GM12865 (cell line): Measurements from ENCODE around the gene TCEA2.

Experiments used
- DNase-seq: peaks from one replicate; pipeline ENCODE4 v3.0.0; 2010; ENCODE audit warnings: low read depth
- H3K4me3 ChIP-seq: 2 replicates; pipeline ENCODE4 v1.5.1; 2011; ENCODE audit warnings: mild to moderate bottlenecking, low read depth, low read length, control low read depth
- TF ChIP-seq, protein P1 (sequence below): IDR thresholded peaks from 2 replicates; pipeline ENCODE4 v1.5.1; 2011; ENCODE audit warnings: low read length, control low read depth, low read depth, inconsistent platforms; ENCODE audit not compliant: insufficient read depth; ENCODE audit errors: missing control alignments

The TCEA2 gene

DNA sequence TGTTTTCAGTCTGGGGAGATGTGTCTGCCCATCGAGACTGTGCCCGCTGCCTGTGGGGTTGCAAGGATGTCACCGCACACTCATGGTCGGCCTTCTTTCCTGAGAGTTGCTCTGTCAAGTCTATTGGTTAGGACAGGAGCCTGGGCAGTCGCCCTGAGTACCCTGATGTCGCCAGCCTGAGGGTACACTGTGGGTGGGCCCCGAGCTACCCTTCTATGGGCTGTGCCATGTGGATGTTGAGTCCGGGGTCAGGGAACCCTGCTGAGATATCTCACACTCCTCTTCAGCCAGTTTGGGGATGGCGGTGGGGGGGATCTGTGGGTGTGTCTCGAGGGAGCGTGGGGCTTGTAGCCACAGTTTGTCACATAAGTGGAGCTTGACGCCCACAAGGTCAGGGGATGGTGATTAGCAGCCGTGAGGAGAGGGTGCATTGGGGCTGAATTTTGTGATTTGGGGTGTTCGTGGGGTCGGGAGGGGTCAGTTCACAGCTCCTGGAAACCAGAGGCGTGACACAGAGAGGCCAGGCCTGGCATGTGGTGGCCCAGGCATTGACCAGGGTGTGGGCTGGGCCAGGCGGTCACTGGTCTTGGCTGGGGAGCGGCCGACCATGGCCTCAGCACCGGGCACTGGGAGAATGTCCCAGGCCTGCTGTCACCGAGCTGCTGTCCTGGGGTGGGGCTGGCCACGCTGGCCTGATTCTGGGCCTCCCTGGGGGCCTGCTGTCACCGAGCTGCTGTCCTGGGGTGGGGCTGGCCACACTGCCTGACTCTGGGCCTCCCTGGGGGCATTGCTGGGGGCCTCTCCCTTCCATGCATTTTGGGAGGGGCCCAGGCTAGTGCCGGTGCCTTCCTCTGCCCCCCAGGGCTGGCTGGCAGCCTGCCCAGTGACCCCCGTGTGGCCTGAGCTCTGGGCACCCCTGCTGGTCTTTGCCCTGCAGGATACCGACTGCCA lies 46.0 kb downstream of the TCEA2 start:
- TF ChIP-seq, protein P1, sequence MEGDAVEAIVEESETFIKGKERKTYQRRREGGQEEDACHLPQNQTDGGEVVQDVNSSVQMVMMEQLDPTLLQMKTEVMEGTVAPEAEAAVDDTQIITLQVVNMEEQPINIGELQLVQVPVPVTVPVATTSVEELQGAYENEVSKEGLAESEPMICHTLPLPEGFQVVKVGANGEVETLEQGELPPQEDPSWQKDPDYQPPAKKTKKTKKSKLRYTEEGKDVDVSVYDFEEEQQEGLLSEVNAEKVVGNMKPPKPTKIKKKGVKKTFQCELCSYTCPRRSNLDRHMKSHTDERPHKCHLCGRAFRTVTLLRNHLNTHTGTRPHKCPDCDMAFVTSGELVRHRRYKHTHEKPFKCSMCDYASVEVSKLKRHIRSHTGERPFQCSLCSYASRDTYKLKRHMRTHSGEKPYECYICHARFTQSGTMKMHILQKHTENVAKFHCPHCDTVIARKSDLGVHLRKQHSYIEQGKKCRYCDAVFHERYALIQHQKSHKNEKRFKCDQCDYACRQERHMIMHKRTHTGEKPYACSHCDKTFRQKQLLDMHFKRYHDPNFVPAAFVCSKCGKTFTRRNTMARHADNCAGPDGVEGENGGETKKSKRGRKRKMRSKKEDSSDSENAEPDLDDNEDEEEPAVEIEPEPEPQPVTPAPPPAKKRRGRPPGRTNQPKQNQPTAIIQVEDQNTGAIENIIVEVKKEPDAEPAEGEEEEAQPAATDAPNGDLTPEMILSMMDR, result no peak
- no peak overlapping the region for H3K4me3 ChIP-seq

DNA sequence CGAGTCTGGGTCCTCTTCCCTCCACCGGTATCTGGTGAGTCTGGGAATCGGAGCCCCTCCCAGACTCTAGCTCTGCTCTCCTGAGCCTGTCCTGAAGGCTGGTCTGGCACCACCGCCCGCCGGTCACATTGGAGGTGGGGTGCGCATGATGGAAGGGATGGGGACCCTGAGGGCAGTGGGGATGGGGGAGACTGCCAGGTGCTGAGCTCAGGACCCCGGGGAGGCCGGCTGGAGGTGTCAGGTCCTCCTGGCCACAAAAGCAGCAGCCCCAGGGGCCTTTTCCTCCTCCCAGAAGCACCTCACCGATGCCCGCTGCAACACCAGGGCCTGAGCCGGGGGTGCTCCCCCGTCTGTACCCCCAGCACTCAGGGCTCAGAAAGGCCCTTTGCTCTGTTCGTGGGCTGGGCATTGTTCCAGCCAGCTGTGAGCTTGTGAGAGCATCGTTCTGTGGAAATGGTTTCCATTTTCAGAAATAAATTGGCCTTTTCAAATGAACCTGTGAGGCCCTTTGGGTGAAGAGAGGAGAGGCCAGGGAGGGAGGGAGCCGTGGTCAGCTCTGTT lies 46.9 kb downstream of the TCEA2 start:
- TF ChIP-seq, protein P1, result no peak
- no peak for DNase-seq
- no peak overlapping the region for H3K4me3 ChIP-seq

More for the DNA sequence above, 46.0 kb downstream of the TCEA2 start:
- DNase-seq, result no peak

DNA sequence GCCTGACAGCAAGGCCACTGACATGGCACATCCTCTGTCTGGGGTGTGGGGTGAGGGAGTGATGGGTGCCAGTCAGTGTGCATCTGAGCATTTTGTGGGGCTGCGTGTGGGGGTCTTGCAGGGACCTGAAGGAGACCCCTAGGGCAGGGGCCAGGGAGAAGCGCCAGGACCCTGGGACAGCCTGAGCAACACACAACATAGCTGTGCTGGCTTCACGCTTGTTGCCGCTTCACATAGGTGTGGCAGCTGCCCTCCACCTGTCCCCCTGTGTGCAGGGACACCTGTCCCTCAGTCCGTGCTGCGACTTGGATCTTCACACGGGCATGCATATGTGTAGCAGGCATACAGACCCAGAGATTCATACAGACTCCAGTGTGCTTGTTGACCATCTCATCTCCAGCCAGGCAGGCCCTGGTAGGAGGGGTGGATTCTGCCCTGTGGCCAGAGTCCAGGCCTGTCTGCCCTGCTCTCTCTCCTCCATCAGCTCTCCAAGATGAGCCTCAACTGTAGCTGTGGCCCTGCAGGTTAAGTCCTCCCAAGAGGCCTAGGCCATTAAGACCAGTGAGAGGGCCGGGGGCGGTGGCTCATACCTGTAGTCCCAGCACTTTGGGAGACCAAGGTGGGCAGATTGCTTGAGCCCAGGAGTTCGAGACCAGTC lies 47.5 kb downstream of the TCEA2 start:
- H3K4me3 ChIP-seq, result no peak overlapping the region
- TF ChIP-seq, protein P1, result no peak
- no peak for DNase-seq

DNA sequence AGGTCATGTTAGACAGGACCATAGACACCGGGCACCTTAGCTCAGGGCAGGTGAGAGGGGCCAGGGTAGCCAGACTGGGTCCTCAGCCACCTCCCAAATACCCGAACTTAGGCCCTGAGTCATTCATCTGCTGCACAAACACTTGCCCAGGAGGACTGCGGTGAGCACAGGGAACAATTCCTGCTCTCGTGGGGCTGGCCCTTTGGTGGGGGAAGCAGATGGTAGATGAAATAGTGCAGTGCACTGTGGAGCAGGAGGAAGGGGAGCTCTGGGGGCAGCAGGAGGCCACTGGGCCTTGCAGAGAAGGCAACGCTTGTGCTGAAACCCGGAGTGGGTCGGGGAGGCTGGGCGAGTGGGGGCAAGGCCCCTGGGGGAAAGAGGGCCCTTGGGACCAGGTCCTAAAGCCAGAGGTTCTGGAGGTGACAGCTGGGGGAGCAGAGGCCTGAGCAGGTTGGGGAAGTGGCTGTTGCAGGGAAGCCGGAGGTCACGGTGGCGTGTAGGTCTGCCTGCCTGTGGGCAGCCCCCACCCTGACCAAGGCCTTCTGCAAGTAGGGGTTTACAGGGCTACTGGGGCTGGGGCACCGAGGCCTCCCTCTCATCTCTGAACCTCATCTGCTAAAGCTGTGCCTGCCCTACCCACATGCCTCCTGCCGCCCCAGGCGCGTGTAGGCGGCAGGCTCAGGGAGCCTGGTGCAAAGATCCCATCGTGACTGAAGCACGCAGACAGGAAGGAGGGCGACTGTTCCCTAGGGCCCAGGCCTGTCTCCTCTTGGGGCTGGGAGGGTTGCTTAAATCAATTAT lies 49.0 kb downstream of the TCEA2 start:
- DNase-seq, result no peak
- no peak overlapping the region for H3K4me3 ChIP-seq
- TF ChIP-seq, protein P1, result no peak

DNA sequence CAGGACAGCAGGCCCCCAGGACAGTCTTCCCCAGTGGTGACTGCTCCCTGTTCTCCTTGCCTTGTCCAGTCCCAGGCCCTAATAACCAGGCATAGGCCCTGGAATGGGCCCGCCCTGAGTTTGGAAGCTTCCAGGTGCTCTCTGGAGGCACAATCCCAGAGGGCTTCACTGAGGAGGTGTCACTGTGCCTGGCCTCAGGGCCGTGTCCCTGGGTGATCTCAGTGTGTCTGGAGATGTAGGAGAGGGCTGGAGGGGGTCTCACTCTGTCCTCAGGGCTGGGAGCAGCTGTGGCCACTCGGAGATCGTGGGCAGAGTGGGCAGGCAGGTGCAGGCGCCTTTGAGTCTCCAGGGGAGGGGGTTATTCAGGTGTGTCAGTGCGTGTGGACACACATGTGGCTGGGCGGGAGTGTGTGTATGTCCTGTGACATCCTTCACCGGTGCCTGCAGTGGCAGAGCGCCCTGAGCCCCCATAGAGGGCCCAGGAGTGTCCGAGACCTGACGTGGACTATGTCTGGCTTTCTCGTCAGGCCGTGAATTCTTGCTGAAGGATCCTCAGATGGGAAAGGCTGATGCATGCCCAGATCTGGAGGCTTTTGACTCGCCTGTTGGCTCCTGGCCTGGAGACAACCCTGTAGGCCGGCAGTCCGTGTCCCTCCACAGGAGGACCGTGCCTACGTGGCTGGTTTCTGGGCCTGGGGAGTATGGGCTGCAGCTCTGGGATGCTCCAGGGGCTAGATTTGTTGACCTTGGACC lies 49.9 kb downstream of the TCEA2 start:
- TF ChIP-seq, protein P1, result no peak
- H3K4me3 ChIP-seq, result no peak overlapping the region
- DNase-seq, result no peak

DNA sequence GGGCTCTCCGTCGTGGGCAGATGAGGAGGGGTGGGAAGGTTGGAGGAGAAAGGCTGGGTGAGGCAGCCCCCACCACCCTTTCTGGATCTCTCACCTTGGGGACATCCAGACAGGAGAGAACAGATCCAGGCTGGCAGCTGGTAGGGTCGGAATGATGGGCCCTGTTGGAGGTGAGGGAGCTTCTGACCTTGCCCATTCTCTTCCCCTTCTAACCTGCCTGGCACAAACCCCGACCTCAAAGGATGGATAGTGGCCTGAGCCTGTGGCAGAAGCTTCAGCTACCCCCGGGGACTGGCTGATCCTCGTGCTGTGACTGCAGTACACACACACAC lies 50.4 kb downstream of the TCEA2 start:
- DNase-seq, result no peak
- TF ChIP-seq, protein P1, result no peak
- no peak overlapping the region for H3K4me3 ChIP-seq
